Measurements from ENCODE around the gene CDK11B.
"Not testable (repeated sequence)": the region's sequence is repeated elsewhere in the genome, so short reads cannot be mapped to it uniquely, and the experiment has no call there.

CDK11B gene

GRCh38 chr1:1683104-1683905 is 24.5 kb upstream of the CDK11B start:
- DNase-seq (ENCODE audit: low read depth in 1 of 2, low spot score in 1 of 2), result no peak

- DNase-seq (ENCODE audit: low read depth in 1 of 2, low spot score in 1 of 2), result no peak
Observed at GRCh38 chr1:1680912-1681273, 22.1 kb upstream of the CDK11B start.

GRCh38 chr1:1680031-1680911 is 21.5 kb upstream of the CDK11B start:
- DNase-seq (ENCODE audit: low read depth in 1 of 2, low spot score in 1 of 2), result no peak

- no peak for DNase-seq (ENCODE audit: low read depth in 1 of 2, low spot score in 1 of 2)
Observed at GRCh38 chr1:1678581-1679380, 20.0 kb upstream of the CDK11B start.

GRCh38 chr1:1677718-1678580 is 19.1 kb upstream of the CDK11B start:
- DNase-seq (ENCODE audit: low read depth in 1 of 2, low spot score in 1 of 2), result peak; percentile 19 to 46

- not testable (repeated sequence) for DNase-seq (ENCODE audit: low read depth in 1 of 2, low spot score in 1 of 2)
Observed at GRCh38 chr1:1676087-1676486, 17.3 kb upstream of the CDK11B start.

GRCh38 chr1:1675218-1675617 is 16.4 kb upstream of the CDK11B start:
- DNase-seq (ENCODE audit: low read depth in 1 of 2, low spot score in 1 of 2), result not testable (repeated sequence)

GRCh38 chr1:1674806-1675205 is 16.0 kb upstream of the CDK11B start:
- DNase-seq (ENCODE audit: low read depth in 1 of 2, low spot score in 1 of 2), result not testable (repeated sequence)

- no peak for DNase-seq (ENCODE audit: low read depth in 1 of 2, low spot score in 1 of 2)
Observed at GRCh38 chr1:1672181-1672965, 13.6 kb upstream of the CDK11B start.

- DNase-seq (ENCODE audit: low read depth in 1 of 2, low spot score in 1 of 2), result no peak
Observed at GRCh38 chr1:1671365-1672119, 12.7 kb upstream of the CDK11B start.

GRCh38 chr1:1670866-1671265 is 12.1 kb upstream of the CDK11B start:
- no peak for DNase-seq (ENCODE audit: low read depth in 1 of 2, low spot score in 1 of 2)

- no peak for DNase-seq (ENCODE audit: low read depth in 1 of 2, low spot score in 1 of 2)
Observed at GRCh38 chr1:1669468-1670440, 10.9 kb upstream of the CDK11B start.

GRCh38 chr1:1666526-1666925 is 7.7 kb upstream of the CDK11B start:
- no peak for DNase-seq (ENCODE audit: low read depth in 1 of 2, low spot score in 1 of 2)

- peak in 1 of 2 donors; percentile 5 for DNase-seq (ENCODE audit: low read depth in 1 of 2, low spot score in 1 of 2)
Observed at GRCh38 chr1:1665815-1666251, 7.0 kb upstream of the CDK11B start.

- DNase-seq (ENCODE audit: low read depth in 1 of 2, low spot score in 1 of 2), result no peak
Observed at GRCh38 chr1:1664941-1665814, 6.4 kb upstream of the CDK11B start.

- DNase-seq (ENCODE audit: low read depth in 1 of 2, low spot score in 1 of 2), result not testable (repeated sequence)
Observed at GRCh38 chr1:1664318-1664717, 5.5 kb upstream of the CDK11B start.

Data from activated T-helper 1 cell treated with anti-CD3 and anti-CD28 coated beads, Interleukin-2, amount 50 U/mL, for 16 hours (primary cell).